Erythroblast (primary cell): ENCODE measurements around the gene GABRB1.

Experiments
- GATA1 ChIP-seq: IDR thresholded peaks from 2 replicates; pipeline ENCODE4 v1.6.1; 2011; ENCODE audit warnings: low read depth, mild to moderate bottlenecking, control low read depth, low read length, moderate library complexity
- POLR2A ChIP-seq: IDR thresholded peaks from 2 replicates; pipeline ENCODE4 v1.6.1; 2011; ENCODE audit warnings: mild to moderate bottlenecking, low read length

DNA sequence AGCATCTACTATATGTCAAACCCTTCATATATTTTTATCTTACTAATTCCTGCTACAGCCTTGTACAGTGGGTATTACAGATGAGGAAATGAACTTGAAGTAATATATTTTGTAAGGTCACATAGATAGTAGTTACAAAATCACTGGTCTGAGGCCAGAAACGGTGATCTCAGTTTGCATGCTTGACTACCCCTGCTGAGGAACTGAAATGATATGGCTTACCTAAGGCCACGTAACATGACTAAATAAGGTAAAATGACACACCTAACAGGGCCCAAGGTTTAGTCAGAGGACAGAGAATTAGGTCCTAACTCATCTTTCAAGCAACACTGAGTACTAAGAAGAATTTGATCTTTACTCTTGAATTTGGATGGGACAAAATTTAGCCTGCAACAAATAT is 433.6 kb downstream of the GABRB1 start:
- no peak for TF ChIP-seq POLR2A
- TF ChIP-seq GATA1, result no peak
